Activated CD8-positive, alpha-beta memory T cell treated with anti-CD3 and anti-CD28 coated beads for 1 hour (primary cell): ENCODE measurements around the gene FAM174B.

ENCODE experiments used
- DNase-seq, 2 donors: peaks; one replicate each; pipeline ENCODE4 v3.0.0-alpha.2; 2020; ENCODE audit warnings: low read depth in 1 of 2; ENCODE audit errors: extremely low read depth in 1 of 2

Gene FAM174B

DNA sequence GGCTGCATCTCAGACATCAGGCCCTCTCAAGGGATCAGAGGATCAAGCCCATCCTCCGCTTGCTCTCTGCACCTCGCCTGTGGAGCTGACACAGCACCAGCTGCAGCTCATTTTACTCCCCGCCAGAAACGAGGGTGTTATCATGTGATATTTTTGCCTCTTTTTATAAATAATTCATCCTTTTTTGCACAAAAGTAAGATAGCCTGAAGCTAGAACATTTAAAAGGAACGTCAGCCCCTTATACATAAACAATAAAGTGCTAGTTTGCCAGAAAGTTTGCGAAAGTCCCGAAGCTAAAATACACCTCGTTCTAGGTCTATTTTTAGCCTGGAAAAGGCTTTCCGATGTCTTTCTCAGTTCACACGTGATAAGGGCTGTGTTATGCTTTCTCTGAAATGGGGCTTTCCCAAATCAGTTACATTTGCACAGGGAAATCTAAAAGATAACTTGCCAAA, 9.6 kb upstream of the FAM174B start:
- DNase-seq, result no peak

DNA sequence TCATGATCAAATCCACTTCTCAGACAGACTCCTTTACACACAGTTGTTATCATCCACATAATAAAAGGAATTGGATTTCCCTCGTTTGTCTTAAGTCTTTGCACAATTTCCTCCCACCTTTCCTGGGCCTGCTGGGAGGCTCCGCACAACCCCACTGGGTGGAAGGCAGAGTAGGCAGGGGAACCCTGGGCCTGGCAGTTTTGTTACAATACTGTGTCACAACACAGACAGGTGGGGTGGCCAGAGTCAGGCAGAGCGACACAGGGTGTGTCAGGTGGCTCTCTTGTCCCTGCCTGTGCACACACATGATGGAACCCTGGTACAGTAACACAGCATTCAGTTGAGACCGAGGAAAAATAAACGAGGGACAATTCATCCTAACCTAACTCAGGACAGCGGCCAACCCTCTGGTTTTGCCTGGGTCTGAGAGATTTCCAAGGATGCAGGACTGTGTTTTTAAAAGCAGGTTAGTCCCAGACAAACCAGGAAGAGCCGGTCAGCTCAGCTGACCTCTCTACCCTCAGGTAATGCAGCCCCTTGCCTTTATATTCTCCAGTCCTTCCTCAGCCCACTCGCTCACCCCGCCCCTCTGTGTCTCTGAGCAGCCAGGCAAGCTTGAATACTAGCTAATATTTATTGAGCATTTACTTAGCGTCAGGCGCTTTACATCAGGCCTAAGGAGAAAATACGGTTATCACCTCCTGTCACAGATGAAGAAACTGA, 8.8 kb upstream of the FAM174B start:
- no peak for DNase-seq

- DNase-seq, result no peak
Measured at GRCh38 chr15:92663250-92663951, 7.8 kb upstream of the FAM174B start.

DNA sequence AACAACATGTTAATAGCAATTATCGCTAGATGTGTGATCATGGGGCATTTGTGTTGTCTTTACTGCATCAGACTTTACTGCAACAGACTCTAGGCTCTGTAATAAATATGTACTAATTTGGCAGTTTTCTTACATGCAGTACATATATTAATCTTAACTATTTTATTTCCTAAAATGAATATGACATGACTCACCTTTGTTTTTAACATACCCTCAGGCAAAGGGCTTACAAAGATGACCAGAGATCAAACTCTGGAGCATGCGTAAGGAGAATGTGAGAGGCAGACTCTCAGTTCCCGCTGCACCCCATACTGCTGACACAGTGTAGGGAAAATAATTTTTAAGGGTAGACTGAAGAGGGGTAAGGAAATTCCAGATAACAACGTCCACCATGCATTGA, 7.2 kb upstream of the FAM174B start:
- no peak for DNase-seq

DNA sequence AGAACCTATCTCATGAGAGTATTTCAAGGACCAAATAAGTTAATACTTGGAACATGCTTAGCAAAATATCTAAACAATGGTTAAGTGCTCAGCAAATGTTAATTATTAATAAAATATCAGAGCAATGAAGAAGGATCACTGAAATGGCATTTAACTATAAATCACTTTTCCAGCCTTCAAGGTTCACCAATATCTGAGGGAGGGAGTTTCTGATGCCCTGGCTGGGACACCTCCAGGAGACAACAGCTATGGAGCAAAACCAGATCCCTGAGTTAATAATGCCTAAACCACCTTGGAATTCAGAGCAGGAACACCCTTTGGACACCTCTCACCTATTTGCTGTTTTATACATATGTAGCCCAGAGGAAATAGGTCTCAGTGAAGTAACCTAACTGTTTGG, 6.4 kb upstream of the FAM174B start:
- no peak for DNase-seq

GRCh38 chr15:92661069-92661468, 5.5 kb upstream of the FAM174B start:
- DNase-seq, result no peak

GRCh38 chr15:92657486-92657885, 1.9 kb upstream of the FAM174B start:
- DNase-seq, result no peak

DNA sequence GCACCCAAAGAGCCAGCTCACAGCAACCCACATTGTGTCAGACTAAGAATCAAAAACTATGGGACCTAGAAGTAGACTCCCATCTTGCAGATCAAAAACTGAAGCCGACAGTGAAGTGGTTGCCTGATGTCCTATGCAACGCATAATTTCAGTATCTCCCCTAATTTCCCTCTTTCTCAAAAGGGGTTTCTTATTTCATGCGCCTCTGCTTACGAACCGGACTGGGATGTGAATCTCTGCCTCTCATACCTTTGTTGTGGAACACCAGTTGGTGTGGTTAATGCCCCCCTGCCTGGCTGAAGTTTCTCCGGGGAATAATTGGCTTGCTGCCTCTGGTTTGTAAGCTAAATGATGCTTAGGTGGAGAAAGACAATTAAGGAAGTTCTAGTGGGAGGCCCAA, 514 bp upstream of the FAM174B start:
- no peak for DNase-seq

DNA sequence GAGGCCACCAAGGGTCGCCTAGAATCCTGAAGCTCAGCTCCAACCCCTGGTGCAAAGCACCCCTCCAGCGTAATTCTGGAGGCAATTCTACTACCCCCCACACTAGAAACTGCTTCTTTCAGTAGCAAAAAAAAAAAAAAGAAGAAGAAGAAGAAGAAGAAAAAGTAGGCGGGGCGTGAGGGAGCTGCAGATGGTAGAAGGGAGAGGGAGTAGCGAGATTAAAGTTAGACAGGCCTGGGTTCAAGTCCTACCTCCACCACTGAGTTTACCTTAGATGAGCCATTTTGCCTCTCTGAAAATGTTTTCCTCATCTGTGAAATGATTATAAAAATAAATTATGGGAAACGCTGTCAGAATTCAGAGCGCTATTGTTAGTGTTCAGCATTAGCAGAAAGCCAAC, 913 bp downstream of the FAM174B start:
- no peak for DNase-seq

- no peak for DNase-seq
Measured at GRCh38 chr15:92653836-92654539, 1.6 kb downstream of the FAM174B start.

DNA sequence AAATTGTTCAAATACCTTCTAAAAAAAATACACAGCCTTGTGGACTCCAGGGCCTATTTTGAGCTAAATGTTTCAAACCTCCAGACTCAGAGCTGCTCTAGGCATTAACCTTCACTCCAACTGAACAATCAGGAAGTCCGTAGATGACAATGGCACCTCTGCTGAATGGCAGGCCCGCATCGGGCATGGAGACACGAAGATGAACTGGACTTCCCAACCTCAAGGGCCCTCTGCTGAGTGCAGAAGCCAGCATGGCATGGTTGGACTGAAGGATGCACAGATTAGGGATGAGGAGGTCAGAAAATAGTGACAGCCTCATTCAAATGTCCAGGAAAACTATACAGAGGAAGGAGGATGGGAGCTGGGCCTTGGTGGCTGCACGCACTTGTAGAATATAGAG, 2.2 kb downstream of the FAM174B start:
- no peak for DNase-seq

DNA sequence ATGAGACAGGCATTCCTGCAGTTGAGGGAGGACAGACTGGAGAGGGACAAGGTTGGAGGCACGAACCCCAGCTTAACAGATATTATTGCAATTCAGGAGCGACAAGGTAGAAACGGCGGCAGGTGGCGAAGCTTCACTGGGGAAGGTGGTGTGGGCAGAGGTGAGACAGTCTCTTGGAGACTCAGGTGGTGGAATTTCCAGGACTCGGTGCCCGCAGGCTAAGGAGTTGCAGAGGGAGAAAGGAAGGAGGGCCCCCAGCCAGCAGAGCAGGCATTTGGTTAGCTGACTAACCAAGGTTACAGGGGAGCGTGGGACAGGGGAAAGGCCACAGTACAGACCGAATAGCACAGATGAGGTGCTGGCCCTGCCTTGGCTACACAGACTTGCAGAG, 3.0 kb downstream of the FAM174B start:
- DNase-seq, result no peak

DNA sequence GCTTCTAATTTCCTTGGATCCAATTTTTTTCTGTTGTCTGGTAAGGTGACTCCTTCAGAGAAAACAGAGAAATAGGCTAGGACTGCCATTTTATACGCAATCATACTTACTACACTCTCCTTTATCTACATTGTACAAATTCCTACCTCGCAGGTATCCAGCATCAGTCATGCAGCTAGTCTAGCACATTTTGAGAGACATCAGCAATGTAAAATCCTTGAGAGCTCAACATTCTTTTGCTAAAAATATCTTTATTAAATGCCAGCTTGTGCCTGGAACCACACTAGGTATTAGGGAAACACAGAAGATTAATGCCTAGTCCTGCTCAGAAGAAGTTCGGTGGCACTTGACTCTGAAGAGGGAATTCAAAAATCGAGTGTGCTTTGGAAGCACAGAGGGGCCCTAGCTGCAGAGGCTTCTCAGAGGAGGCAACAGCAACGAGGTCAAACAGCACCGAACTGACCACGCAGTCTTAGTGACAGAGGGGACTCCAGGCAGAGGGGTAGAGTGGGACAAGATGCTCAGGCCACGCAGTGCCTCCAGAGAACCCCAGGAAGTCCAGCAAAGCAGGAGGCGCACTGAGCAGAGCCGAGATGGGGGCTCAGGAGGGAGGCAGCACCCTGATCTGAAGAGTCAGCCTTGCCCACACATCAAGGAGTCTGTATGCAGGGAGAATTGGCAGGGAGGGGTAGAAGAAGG, 3.5 kb downstream of the FAM174B start:
- no peak for DNase-seq

GRCh38 chr15:92650966-92651365, 4.6 kb downstream of the FAM174B start:
- no peak for DNase-seq

GRCh38 chr15:92650256-92650655, 5.3 kb downstream of the FAM174B start:
- DNase-seq, result no peak

GRCh38 chr15:92648190-92648875, 7.2 kb downstream of the FAM174B start:
- no peak for DNase-seq

DNA sequence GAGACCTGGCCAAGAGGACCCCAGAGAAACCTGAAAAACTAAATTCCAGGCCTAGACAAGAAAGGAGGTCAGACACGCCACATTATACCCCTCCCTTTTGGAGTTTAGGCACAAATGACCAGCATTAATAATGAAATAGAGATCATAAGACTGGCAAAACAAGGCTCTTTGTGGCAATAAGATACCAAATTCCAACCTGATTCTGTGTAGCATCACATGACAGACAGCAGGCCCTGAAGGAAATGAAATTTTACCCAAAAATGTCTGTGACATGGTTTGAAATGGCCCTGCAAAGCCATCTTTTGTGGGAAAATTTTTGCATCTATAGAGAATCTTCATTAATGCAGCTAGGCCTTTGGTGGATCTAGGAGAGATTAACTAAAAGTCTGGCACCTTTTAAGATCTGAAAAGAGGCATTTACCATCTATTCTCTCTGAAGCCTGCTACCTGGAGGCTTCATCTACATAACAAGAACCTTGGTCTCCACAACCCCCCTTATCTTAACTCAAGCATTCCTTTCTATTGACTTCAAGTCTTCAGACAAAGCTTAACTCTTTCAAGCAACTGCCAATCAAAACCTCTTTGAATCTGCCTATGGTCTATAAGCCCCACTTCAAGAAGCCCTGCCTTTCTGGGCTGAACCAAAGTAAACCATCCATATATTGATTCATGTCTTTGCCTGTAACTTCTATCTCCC, 8.0 kb downstream of the FAM174B start:
- DNase-seq, result no peak

DNA sequence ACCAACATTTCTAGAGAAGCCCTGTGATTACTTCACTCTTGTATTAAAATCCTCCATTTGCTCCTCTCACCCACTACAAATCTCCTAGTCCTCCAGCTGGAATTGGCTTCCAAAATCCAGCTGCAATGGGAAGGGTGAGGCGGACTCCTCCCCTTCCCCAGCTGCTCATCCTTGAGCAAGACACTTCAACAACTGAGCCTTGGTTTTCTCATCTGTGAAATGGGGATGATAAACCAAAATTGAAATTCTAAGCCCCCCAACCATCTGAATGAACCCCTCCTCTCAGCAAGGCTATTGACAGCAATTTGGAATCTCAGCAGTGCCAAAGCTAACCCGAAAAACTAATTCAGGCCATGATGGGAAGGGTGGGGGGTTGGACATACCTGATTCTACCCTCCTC, 9.4 kb downstream of the FAM174B start:
- no peak for DNase-seq

DNA sequence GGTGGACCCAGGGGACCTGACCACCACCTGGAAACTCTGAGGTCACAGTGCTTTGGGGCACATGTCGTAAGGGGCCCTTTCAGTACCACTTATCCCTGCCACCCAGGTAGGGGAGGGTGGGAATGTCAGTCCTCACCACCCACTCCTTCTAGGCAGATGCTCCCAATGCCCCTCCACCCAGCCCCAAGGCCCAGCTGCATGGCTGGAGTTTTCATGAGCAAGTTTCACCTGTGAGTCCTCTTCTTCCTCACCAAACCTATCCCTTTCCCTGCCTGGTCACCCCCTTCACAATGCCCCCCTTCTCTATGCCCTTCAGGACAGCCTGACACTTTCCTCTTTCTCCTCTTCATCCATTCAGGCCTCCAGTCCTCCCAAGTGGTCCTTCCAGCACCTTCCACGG, 9.8 kb downstream of the FAM174B start:
- DNase-seq, result no peak

GRCh38 chr15:92645051-92645631, 10.4 kb downstream of the FAM174B start:
- DNase-seq, result no peak
